SHP77 (cell line): ENCODE results near the gene FRG2C.
A peak's percentile ranks its signal among the peaks of the same experiment; 100 is the strongest.
"Not testable (repeated sequence)": the region's sequence is repeated elsewhere in the genome, so short reads cannot be mapped to it uniquely, and the experiment has no call there.

ENCODE experiments used
- DNase-seq, 2 experiments: peaks; one replicate each; lab custom pipeline; 2025; lab: John Stamatoyannopoulos, UW

The FRG2C gene

DNA sequence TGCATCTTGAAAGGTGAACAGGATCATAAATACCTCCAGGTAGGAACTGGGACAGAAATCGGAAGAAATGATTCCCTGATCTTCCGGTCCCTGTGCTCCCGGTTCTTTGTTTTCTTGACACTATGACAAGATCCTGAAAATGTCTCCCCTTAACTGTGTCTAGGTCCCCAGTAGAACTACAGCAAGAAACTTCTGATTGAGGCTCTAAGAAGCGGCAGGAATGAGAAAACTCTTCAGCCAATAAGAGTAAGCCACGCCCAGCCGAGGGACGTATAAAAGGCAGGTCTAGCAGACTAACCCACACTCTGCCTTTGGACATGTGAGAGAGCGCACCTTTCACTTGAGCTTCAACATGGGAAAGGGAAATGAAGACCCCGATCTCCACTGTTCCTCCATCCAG is at the start of gene FRG2C:
Gene FRG2C, plus strand, starts transcription at position 301 of the 400 bp plus-strand sequence. Its CDS starts 52 bp downstream, at position 353.
- not testable (repeated sequence) for DNase-seq

DNA sequence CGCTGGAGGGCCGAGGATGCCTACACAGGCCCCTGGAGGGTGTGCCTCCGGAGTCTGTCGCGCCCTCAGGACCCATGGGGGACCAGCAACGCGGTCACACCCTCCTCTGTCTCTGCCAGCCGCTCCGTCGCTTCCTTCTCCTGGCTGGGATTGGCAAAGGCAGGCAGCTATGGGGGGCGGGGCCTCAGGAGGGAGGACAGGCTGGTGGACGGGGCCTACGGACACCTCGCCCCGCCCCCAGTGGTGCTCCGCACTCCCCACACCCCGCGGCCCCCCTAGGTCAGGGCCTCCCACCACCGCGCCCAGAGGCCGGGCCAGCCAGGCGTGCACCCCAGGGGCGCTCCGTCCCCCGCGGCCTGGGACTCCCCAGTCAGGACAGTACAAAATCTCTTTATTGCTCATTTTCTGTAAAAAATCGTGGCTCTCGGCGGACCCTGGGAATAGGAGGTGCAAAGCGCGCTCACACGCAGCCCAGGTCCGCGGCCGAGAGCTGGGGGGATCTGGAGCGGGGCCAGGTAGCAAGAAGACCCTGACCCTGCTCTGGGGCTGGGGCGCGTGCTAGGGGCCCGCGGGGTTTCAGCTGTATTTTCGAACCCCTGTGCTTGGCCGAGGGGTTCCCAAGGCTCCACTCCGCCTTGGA is 45.3 kb upstream of the FRG2C start:
- not testable (repeated sequence) for DNase-seq

DNA sequence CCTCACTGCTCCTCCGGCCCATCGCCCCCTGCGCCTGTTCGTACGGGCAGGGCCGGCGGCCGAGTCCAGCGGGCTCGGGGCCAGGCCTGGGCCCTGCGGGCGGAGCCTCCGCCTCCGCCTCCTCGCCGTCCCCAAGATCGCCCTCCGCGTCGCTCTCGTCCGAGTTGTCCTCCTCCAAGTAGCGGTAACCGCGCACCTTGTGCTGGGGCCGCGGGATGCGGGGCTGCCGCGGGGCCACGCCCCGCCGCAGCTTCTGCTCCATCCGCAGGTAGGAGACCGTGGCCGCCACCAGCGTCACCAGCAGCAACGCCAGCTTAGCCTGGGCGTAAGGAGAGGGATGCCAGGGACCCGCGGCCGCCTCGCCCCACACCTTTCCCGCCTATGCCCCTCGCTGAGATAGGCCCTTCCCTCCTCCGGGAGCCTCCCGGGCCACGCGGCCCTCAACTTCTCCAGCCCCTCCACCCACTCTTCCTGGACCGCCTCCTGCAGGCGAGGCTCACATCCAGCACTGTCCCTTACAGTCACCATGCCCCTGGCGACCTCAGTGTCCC is 44.6 kb upstream of the FRG2C start:
- not testable (repeated sequence) for DNase-seq

DNA sequence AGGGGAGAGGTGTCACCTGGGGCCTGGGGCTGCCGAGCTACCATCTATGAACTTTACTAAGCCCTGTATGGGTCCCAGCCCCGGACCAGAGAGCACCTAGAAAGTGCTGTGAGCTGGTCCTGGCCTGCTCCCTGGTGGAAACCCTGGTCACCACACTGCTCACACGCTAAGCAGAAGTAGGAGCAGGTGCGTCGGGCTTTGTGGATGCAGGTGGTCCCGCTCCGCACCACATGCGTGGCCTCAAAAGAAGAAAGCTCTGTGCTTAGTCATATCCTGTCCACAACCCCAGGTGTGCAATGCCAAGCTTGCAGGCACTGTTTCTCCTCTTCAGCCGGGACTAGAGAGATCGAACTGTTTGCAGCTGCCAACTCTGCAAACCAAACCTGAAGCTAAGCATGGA is 42.4 kb upstream of the FRG2C start:
- DNase-seq: peak; percentile 32 to 53

DNA sequence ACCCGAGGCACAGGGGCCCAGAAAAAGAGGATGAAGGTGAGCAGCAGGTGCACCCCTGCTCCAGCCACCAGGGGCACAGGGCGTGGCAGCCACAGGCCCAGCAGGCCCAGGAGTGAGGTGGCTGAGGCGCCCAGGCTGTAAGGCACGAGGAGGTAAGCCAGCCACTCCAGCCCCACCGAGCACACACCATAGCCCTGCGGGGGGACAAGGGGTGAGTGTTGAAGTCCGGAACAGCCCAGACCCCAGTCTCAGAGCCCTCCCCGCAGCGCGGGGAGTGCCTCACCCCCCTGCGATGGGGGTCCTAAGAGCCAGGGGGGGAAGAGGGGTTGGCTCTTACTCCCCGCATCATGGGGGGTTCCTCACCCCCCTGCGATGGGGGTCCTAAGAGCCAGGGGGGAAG is 40.5 kb upstream of the FRG2C start:
- not testable (repeated sequence) for DNase-seq

DNA sequence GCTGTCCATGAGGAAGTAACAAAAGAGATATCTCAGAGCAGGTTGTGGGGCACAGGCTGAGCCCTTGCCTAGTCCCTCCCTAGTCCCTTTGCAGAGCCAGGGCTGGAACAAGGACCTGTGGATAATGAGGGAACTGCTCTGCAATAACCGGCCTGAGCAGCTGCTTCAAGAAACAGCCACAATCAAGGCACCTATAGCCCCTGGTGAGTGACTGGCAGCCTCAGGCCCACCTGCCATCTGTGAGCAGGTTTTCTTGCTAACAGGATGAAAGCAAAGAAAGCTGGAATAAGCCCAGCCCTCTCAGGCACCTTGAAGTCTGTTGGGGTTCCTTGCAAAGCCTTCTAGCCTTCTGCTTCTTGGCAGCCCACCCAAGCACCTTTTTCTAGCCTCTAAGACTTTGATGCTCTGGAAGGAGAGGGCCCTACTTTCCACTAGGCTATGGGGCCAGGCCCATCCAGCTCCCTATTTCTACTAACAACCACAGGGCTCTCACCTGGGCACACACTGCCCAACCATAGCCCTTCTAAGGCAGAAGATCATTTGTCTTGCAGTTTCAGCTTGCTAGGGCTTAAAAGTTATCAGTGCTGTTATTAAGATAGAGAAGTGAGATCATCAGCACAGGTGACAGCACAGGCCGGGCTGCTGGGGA is 33.1 kb upstream of the FRG2C start:
- not testable (repeated sequence) for DNase-seq

DNA sequence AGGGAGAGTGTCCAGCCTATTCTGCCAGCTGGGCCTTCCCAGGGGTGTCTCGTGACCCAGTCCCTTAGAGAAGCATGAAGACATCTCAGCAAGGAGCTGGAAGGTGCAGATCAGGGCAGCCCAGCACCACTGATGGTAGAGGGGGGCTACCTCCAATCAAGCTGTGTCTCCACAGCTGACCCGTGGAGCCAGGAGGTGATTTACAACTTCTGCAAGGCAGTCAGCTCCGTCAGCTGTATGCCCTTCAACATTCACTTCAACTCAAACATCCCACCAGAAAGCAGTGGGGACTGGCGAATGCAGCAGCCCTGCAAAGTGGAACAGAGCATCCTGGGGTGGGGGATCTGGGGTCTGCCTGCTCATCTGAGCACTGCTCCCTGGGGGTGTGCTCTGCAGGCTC is 32.6 kb upstream of the FRG2C start:
- no peak for DNase-seq

DNA sequence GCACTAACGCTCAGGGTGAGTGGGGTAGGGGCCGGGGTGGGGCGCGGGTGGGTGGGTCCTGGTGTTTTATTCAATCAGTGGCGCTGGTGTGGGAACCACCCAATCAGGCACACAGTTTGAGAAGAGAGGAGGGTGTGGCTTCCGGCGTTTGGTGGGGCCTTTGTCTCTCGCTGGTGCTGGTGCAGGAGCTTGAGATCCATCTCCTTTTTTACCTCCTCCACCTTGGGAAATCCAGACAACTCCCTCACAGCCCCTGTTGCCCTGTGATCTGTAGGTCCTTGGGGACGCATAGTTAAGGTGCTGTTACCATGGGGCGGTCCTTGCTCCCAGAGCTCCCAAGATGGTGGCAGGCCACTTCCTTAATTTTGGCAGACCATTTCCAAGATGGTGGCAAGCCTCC is 25.2 kb upstream of the FRG2C start:
- not testable (repeated sequence) for DNase-seq

DNA sequence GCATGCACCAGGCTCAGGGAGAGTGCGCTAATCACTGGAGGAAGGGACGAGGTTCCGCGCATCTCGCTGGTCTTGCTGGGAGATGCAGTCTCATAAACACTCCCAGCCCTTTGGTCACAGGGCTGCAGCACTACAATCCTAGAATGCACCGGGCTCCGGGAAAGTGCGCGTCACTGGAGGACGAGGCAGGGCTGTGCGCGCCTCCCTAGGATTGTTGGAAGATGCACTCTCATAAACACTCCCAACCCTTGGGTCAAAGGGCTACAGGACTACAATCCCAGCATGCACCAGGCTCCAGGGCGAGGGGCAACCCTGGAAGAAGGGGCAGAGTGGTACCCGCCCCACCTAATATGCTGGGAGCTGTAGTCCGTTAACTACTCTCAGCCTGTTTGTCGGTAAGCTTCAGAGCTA is 23.0 kb upstream of the FRG2C start:
- DNase-seq: not testable (repeated sequence)

DNA sequence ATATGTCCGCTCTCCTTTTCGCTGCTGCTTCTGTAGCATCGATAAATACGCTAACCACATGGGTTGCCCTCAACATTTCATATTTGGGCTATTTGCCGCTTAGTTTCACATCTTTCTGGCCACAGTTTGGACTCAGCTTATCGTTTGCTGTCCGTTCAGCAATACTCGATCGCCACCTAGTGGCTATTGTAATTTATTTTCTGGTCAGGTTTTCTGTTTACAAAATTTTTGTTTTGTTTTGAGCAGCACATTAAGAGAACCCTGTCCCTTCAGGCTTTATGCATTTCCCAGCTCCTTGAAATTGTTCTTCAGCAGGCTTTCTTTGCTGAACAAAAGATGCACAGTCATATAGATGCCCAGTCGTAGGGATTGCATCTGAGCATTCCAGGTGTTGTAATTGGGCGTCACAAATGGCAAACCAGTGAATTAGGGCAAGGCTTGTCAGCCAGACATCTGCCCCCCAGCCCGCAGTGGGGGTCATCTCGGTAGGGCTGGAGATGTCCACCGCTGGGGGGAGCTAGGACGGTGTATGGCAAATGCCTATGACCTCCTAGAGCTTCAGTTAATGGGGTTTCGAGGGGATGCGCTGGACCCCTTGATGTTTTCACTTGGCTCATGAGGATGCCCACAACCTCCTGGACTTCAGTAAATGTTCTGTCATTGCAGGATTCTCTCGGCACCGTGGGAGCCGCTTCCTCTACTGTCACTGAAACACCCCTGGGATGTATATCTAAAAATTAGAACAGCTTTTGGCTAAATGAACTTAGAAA is 20.9 kb upstream of the FRG2C start:
- not testable (repeated sequence) for DNase-seq

DNA sequence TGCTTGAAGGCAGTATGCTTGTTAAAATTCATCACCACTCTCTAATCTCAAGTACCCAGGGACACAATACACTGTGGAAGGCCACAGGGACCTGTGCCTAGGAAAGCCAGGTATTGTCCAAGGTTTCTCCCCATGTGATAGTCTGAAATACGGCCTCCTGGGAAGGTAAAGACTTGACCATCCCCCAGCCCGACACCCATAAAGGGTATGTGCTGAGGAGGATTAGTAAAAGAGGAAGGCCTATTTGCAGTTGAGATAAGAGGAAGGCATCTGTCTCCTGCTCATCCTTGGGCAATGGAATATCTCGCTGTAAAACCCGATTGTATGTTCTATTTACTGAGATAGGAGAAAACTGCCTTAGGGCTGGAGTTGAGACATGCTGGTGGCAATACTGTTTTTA is 18.6 kb upstream of the FRG2C start:
- DNase-seq: not testable (repeated sequence)

DNA sequence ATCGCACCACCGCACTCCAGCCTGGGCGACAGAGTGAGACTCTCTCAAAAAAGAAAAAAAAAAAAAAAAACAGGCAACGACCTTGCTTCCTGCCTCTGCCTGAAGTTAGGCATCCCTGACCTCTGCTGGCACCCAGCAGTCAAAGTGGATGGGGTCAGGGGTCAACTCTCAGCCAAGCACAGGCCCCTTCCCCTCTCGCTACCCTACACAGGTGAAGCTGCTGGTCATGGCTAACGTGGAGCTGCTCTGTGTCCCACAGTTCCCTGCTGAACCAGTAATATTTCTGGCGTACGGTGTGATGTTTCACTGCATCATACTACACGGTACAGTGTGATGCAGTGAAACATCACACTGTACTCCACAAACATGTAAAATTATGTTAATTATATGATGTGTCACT is 13.9 kb upstream of the FRG2C start:
- no peak for DNase-seq

DNA sequence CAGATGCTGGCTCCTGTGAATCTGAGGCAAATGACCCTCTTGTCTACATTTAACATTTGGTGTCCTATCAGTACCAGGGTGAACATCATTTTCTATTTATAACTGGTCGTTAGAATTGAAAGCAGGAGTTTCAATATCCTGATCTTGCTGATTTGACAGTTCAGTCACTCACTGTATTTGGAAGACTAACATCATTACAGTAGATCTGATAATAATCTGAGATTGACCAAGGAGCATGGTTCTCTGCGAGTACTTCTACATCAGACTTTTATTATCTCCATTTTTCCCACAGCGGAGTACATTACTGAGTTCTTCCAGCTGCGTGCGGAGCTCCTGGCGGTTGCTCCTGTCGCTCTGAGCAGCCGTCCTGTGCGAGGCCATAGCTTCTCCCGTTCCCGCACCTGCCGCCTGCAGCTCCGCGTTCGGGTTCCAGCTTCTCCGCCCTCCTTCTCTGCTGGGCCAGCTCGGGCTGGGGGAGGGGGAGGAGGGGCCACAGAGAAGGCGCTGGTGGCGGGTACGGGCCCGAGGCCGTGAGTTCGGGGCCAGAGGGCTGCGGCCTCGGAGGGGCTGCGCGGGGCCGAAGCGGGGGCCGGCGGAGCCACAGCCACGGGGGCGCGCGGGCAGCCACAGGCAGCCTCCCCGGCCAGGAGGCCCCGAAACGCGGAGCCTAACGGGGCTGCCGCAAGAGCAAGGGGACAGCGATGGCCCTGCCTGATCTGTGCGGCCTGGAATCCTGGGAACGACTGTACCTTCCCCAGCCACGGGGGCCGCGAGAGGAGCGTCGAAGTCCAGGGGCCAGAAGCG is 8.8 kb upstream of the FRG2C start:
- DNase-seq: not testable (repeated sequence)

DNA sequence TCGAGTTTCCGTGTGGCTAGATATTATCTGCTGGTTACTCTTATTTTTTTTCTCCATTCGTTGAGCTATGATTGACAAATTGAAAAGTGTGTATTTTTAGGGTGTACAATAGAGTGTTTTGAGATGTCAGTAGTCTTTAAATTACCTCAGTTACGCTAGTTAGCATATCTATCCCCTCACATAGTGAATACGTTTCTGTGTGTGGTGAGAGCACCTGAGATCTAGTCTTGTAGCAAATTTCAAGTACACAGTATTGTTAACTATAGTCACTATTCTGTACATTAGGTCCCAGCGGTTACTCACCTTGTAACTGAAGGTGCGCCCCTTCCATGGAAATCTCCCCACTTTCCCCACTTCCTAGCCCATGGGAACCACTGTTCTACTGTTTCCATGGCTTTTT is 8.2 kb upstream of the FRG2C start:
- not testable (repeated sequence) for DNase-seq

DNA sequence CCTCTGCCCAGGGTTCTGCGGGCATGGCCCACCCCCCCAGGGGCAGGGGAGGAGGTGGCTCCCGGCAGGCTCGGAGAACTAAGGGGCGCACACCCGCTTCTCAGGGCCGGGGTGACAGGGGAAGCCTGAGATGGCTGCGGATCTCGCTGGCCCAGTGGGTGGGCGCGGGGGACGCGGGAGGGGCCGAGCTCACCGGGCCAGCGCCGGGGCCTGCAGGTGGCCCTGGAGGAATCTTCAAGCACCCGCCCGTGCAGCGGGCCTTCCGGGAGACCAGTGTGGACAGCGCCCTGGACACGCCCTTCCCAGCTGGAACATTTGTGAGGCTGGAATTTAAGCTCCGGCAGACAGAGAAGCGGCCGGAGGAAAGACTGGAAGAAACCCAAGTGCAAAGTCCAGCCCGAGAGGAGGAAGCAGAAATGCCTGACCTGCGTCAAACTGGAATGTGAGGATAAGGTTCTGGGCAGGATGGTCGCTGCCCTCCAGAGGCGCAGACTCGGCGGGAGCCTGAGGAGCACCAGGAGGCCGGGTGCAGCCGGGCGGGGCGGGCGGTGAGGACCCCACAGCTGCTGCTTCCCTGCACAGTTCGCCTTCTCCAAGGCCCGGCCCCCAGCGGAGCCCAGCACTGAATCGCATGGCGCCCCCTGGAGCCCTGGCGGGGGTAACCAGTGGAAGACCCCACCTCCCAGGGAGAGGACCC is 5.6 kb upstream of the FRG2C start:
- not testable (repeated sequence) for DNase-seq

DNA sequence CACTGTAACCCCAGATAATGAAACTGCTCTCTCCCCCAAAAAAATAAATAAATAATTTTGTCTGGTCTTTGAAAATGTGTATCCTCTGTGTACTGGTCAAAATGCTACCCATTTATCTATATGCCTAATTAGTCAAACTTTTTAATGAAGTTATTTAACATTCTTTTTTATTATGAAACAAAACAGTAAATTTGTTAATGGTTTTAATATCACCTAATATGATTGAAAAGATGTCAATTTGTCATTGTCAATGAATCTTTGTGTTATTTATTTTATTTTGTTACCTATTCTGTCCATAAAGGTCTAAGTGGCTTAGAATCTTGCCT is 5.1 kb upstream of the FRG2C start:
- DNase-seq: not testable (repeated sequence)

DNA sequence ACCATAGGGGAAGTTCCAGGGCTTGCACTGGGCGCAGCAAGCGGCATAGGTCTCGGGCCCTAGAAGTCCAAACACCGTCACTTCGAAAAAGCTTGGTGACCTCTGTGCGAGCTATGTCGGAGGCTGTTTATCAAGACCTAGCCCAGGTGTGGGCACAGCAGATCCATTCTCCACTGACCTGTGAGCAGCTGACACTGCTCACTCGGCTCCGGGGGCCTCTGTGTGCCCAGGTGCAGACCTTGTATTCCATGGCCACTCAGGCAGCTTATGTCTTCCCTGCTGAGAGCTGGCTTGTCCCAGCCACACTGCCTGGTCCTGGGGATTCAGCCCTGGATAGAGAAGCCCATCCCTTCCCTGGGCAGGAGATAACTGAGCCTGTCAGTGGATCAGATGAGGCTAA is 1.5 kb downstream of the FRG2C start:
- not testable (repeated sequence) for DNase-seq

DNA sequence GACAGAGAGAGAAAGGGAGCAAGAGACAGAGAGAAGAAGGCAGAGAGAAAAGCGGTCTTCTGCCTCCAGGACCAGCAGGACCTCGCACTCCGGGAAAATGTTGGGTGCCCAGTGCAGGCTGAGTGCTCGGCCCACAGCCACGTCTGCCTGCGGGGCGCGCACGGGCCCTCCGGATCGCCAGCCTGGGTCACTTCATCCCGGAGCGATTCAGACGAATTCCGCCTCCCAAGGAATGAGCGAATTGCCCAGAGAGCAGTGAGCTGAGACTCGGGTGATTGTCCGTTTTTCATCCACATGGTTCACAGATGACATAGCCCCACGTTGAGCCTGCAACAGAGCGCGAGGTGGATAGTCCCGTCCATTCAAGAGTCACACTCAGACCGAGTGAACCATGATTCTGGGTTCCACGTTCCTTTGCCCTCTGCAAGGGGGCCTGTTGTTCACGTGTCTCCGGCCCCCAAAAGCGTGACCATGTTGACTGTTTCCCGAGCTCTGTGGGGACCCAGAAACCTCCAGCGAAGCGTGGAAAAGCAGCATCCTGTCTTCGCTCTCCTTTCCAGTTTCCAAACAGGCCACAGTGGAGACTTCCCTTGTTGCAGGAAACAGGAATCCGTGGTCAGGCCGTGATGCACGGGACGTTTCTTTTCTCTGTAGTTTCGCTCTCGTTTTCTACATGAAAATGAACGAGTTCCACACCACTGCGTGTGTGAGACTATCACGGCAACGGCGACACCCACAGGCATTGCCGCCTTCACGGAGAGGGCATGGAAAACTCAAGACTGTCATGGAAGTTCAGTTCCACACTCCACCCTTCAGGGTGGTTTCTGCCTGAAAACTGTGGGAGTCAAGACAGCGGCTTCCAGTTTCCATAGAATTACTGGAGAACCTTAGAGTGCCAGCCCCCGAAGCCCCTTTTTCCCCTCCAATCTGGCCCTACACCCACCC is 3.9 kb downstream of the FRG2C start:
- not testable (repeated sequence) for DNase-seq

DNA sequence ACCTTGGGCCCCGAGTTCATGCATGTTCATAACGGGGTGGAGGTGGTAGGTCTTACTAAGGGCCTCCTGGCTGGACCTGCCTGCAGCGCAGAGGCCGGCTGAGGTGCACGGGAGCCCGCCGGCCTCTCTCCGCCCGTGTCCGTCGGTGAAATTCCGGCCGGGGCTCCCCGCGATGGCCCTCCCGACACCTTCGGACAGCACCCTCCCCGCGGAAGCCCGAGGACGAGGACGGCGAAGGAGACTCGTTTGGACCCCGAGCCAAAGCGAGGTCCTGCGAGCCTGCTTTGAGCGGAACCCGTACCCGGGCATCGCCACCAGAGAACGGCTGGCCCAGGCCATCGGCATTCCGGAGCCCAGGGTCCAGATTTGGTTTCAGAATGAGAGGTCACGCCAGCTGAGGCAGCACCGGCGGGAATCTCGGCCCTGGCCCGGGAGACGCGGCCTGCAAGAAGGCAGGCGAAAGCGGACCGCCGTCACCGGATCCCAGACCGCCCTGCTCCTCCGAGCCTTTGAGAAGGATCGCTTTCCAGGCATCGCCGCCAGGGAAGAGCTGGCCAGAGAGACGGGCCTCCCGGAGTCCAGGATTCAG is 4.7 kb downstream of the FRG2C start:
- not testable (repeated sequence) for DNase-seq
